ENCODE data around the gene MTMR3.

The MTMR3 gene

GRCh38 chr22:29987137-29987536 lies 104.2 kb downstream of the MTMR3 start:
- ATAC-seq (replicated peaks; ENCODE audit: extremely low read depth, poor library complexity, severe bottlenecking) (no peak), DNase-seq (ENCODE audit: low spot score in 2 of 2) (no peak)
- H3K27me3 Mint-ChIP-seq: no peaks in the 10 kb centered on the region
- H3K27ac Mint-ChIP-seq (ENCODE audit: low read depth): no peak overlapping the region
- H3K9me3 Mint-ChIP-seq: no peaks in the 10 kb centered on the region
- no peak overlapping the region for H3K4me3 Mint-ChIP-seq
- H3K36me3 Mint-ChIP-seq (ENCODE audit: insufficient read depth): peaks cover 31% of the 10 kb centered on the region
- H3K4me1 Mint-ChIP-seq: peaks cover 17% of the 10 kb centered on the region

GRCh38 chr22:29988719-29989118 lies 105.7 kb downstream of the MTMR3 start:
- Mint-ChIP-seq H3K9me3 (no peaks in the 10 kb centered on the region), H3K36me3 (ENCODE audit: insufficient read depth) (peaks cover 34% of the 10 kb centered on the region), H3K4me1 (peaks cover 17% of the 10 kb centered on the region), H3K27me3 (no peaks in the 10 kb centered on the region), H3K4me3 (no peak overlapping the region), H3K27ac (ENCODE audit: low read depth) (no peak overlapping the region)
- no peak for ATAC-seq (replicated peaks; ENCODE audit: extremely low read depth, poor library complexity, severe bottlenecking)
- no peak for DNase-seq (ENCODE audit: low spot score in 2 of 2)

- H3K9me3 Mint-ChIP-seq: no peaks in the 10 kb centered on the region
- H3K27me3 Mint-ChIP-seq: no peaks in the 10 kb centered on the region
- peaks cover 14% of the 10 kb centered on the region for H3K4me1 Mint-ChIP-seq
- no peak overlapping the region for H3K27ac Mint-ChIP-seq (ENCODE audit: low read depth)
- no peak overlapping the region for H3K4me3 Mint-ChIP-seq
- ATAC-seq (replicated peaks; ENCODE audit: extremely low read depth, poor library complexity, severe bottlenecking): no peak
- no peak for DNase-seq (ENCODE audit: low spot score in 2 of 2)
- peaks cover 34% of the 10 kb centered on the region for H3K36me3 Mint-ChIP-seq (ENCODE audit: insufficient read depth)
Measured at GRCh38 chr22:29989446-29989845, 106.5 kb downstream of the MTMR3 start.

- Mint-ChIP-seq H3K36me3 (ENCODE audit: insufficient read depth) (peaks cover 35% of the 10 kb centered on the region), H3K9me3 (no peaks in the 10 kb centered on the region), H3K4me3 (no peak overlapping the region), H3K4me1 (peaks cover 10% of the 10 kb centered on the region), H3K27me3 (no peaks in the 10 kb centered on the region), H3K27ac (ENCODE audit: low read depth) (no peak overlapping the region)
- no peak for ATAC-seq (replicated peaks; ENCODE audit: extremely low read depth, poor library complexity, severe bottlenecking)
- DNase-seq (ENCODE audit: low spot score in 2 of 2): no peak
Measured at GRCh38 chr22:29992341-29993275, 109.6 kb downstream of the MTMR3 start.

- no peaks in the 10 kb centered on the region for H3K9me3 Mint-ChIP-seq
- peaks cover 38% of the 10 kb centered on the region for H3K36me3 Mint-ChIP-seq (ENCODE audit: insufficient read depth)
- ATAC-seq (replicated peaks; ENCODE audit: extremely low read depth, poor library complexity, severe bottlenecking) (no peak), DNase-seq (ENCODE audit: low spot score in 2 of 2) (no peak)
- peak overlapping the region; percentile 65 for H3K27ac Mint-ChIP-seq (ENCODE audit: low read depth)
- peaks cover 10% of the 10 kb centered on the region for H3K4me1 Mint-ChIP-seq
- H3K27me3 Mint-ChIP-seq: no peaks in the 10 kb centered on the region
- H3K4me3 Mint-ChIP-seq: no peak overlapping the region
Measured at GRCh38 chr22:29994027-29994715, 111.2 kb downstream of the MTMR3 start.

GRCh38 chr22:29994943-29995342 lies 112.0 kb downstream of the MTMR3 start:
- peaks cover 10% of the 10 kb centered on the region for H3K4me1 Mint-ChIP-seq
- no peaks in the 10 kb centered on the region for H3K27me3 Mint-ChIP-seq
- ATAC-seq (replicated peaks; ENCODE audit: extremely low read depth, poor library complexity, severe bottlenecking) (no peak), DNase-seq (ENCODE audit: low spot score in 2 of 2) (no peak)
- peak overlapping the region; percentile 65 for H3K27ac Mint-ChIP-seq (ENCODE audit: low read depth)
- no peak overlapping the region for H3K4me3 Mint-ChIP-seq
- no peaks in the 10 kb centered on the region for H3K9me3 Mint-ChIP-seq
- H3K36me3 Mint-ChIP-seq (ENCODE audit: insufficient read depth): peaks cover 36% of the 10 kb centered on the region

GRCh38 chr22:29997107-29997506 lies 114.1 kb downstream of the MTMR3 start:
- Mint-ChIP-seq H3K27ac (ENCODE audit: low read depth) (no peak overlapping the region), H3K27me3 (no peaks in the 10 kb centered on the region), H3K36me3 (ENCODE audit: insufficient read depth) (peaks cover 35% of the 10 kb centered on the region), H3K4me3 (no peak overlapping the region), H3K9me3 (no peaks in the 10 kb centered on the region), H3K4me1 (peaks cover 10% of the 10 kb centered on the region)
- no peak for ATAC-seq (replicated peaks; ENCODE audit: extremely low read depth, poor library complexity, severe bottlenecking)
- no peak for DNase-seq (ENCODE audit: low spot score in 2 of 2)

- Mint-ChIP-seq H3K36me3 (ENCODE audit: insufficient read depth) (peaks cover 36% of the 10 kb centered on the region), H3K27ac (ENCODE audit: low read depth) (no peak overlapping the region), H3K27me3 (no peaks in the 10 kb centered on the region), H3K4me1 (peaks cover 10% of the 10 kb centered on the region), H3K9me3 (no peaks in the 10 kb centered on the region), H3K4me3 (no peak overlapping the region)
- ATAC-seq (replicated peaks; ENCODE audit: extremely low read depth, poor library complexity, severe bottlenecking) (no peak), DNase-seq (ENCODE audit: low spot score in 2 of 2) (no peak)
Measured at GRCh38 chr22:29997516-29997915, 114.5 kb downstream of the MTMR3 start.

GRCh38 chr22:29998627-29999384 lies 115.8 kb downstream of the MTMR3 start:
- Mint-ChIP-seq H3K9me3 (no peaks in the 10 kb centered on the region), H3K4me3 (no peak overlapping the region), H3K27me3 (no peaks in the 10 kb centered on the region), H3K4me1 (peaks cover 10% of the 10 kb centered on the region), H3K36me3 (ENCODE audit: insufficient read depth) (peaks cover 39% of the 10 kb centered on the region), H3K27ac (ENCODE audit: low read depth) (no peak overlapping the region)
- DNase-seq (ENCODE audit: low spot score in 2 of 2) (no peak), ATAC-seq (replicated peaks; ENCODE audit: extremely low read depth, poor library complexity, severe bottlenecking) (no peak)

GRCh38 chr22:30000566-30000965 lies 117.6 kb downstream of the MTMR3 start:
- Mint-ChIP-seq H3K9me3 (no peaks in the 10 kb centered on the region), H3K27ac (ENCODE audit: low read depth) (peak overlapping the region; percentile 41), H3K4me3 (no peak overlapping the region), H3K4me1 (peaks cover 5% of the 10 kb centered on the region), H3K36me3 (ENCODE audit: insufficient read depth) (peaks cover 37% of the 10 kb centered on the region), H3K27me3 (no peaks in the 10 kb centered on the region)
- ATAC-seq (replicated peaks; ENCODE audit: extremely low read depth, poor library complexity, severe bottlenecking) (no peak), DNase-seq (ENCODE audit: low spot score in 2 of 2) (no peak)

- H3K4me3 Mint-ChIP-seq: no peak overlapping the region
- H3K27me3 Mint-ChIP-seq: no peaks in the 10 kb centered on the region
- DNase-seq (ENCODE audit: low spot score in 2 of 2): no peak
- H3K9me3 Mint-ChIP-seq: no peaks in the 10 kb centered on the region
- H3K4me1 Mint-ChIP-seq: peaks cover 5% of the 10 kb centered on the region
- peaks cover 35% of the 10 kb centered on the region for H3K36me3 Mint-ChIP-seq (ENCODE audit: insufficient read depth)
- ATAC-seq (replicated peaks; ENCODE audit: extremely low read depth, poor library complexity, severe bottlenecking): no peak
- H3K27ac Mint-ChIP-seq (ENCODE audit: low read depth): peak overlapping the region; percentile 64
Measured at GRCh38 chr22:30001459-30001858, 118.5 kb downstream of the MTMR3 start.

GRCh38 chr22:30002861-30003486 lies 120.0 kb downstream of the MTMR3 start:
- H3K27ac Mint-ChIP-seq (ENCODE audit: low read depth): no peak overlapping the region
- H3K27me3 Mint-ChIP-seq: no peaks in the 10 kb centered on the region
- ATAC-seq (replicated peaks; ENCODE audit: extremely low read depth, poor library complexity, severe bottlenecking): no peak
- no peaks in the 10 kb centered on the region for H3K9me3 Mint-ChIP-seq
- DNase-seq (ENCODE audit: low spot score in 2 of 2): no peak
- H3K36me3 Mint-ChIP-seq (ENCODE audit: insufficient read depth): peaks cover 36% of the 10 kb centered on the region
- H3K4me1 Mint-ChIP-seq: peaks cover 5% of the 10 kb centered on the region
- no peak overlapping the region for H3K4me3 Mint-ChIP-seq

All from central memory CD8-positive, alpha-beta T cell (primary cell).